GM08714 (cell line): ENCODE measurements around the gene SNAP91.
"Not testable (repeated sequence)": the region's sequence is repeated elsewhere in the genome, so short reads cannot be mapped to it uniquely, and the experiment has no call there.

Source experiments
- H3K4me3 ChIP-seq: fragments of 200-500 bp; sonication (Bioruptor generic); 2 replicates; pipeline ENCODE4 v1.5.1; 2014; ENCODE audit warnings: mild to moderate bottlenecking, low read length, inconsistent platforms
- ZNF274 ChIP-seq: IDR thresholded peaks from 2 replicates; pipeline ENCODE4 v1.6.1; 2012; ENCODE audit warnings: mild to moderate bottlenecking, low read depth, low read length

SNAP91 gene

GRCh38 chr6:83601119-83601518, 107.8 kb downstream of the SNAP91 start:
- TF ChIP-seq ZNF274: no peak

GRCh38 chr6:83600459-83600858, 108.4 kb downstream of the SNAP91 start:
- no peak overlapping the region for H3K4me3 ChIP-seq

More at GRCh38 chr6:83601119-83601518, 107.8 kb downstream of the SNAP91 start:
- H3K4me3 ChIP-seq: no peak overlapping the region

GRCh38 chr6:83597511-83597910, 111.4 kb downstream of the SNAP91 start:
- TF ChIP-seq ZNF274: no peak
- no peak overlapping the region for H3K4me3 ChIP-seq

More at GRCh38 chr6:83600459-83600858, 108.4 kb downstream of the SNAP91 start:
- TF ChIP-seq ZNF274: no peak

- TF ChIP-seq ZNF274: no peak
- no peak overlapping the region for H3K4me3 ChIP-seq
Observed at GRCh38 chr6:83597051-83597450, 111.8 kb downstream of the SNAP91 start.

- no peak for TF ChIP-seq ZNF274
Observed at GRCh38 chr6:83594941-83595340, 114.0 kb downstream of the SNAP91 start.

GRCh38 chr6:83593395-83593785, 115.5 kb downstream of the SNAP91 start:
- no peak overlapping the region for H3K4me3 ChIP-seq
- TF ChIP-seq ZNF274: no peak

More at GRCh38 chr6:83594941-83595340, 114.0 kb downstream of the SNAP91 start:
- H3K4me3 ChIP-seq: no peak overlapping the region

GRCh38 chr6:83592770-83593394, 116.0 kb downstream of the SNAP91 start:
- H3K4me3 ChIP-seq: no peak overlapping the region
- no peak for TF ChIP-seq ZNF274

GRCh38 chr6:83590416-83590815, 118.5 kb downstream of the SNAP91 start:
- TF ChIP-seq ZNF274: no peak
- no peak overlapping the region for H3K4me3 ChIP-seq

- no peak for TF ChIP-seq ZNF274
- no peak overlapping the region for H3K4me3 ChIP-seq
Observed at GRCh38 chr6:83589076-83589475, 119.8 kb downstream of the SNAP91 start.

- TF ChIP-seq ZNF274: no peak
- no peak overlapping the region for H3K4me3 ChIP-seq
Observed at GRCh38 chr6:83578057-83578456, 130.8 kb downstream of the SNAP91 start.

GRCh38 chr6:83574783-83575182, 134.1 kb downstream of the SNAP91 start:
- no peak overlapping the region for H3K4me3 ChIP-seq
- no peak for TF ChIP-seq ZNF274

- not testable (repeated sequence) for H3K4me3 ChIP-seq
Observed at GRCh38 chr6:83571663-83572185, 137.2 kb downstream of the SNAP91 start.

- TF ChIP-seq ZNF274: no peak
- no peak overlapping the region for H3K4me3 ChIP-seq
Observed at GRCh38 chr6:83558975-83559374, 149.9 kb downstream of the SNAP91 start.

- no peak for TF ChIP-seq ZNF274
- H3K4me3 ChIP-seq: no peak overlapping the region
Observed at GRCh38 chr6:83556871-83557270, 152.0 kb downstream of the SNAP91 start.

GRCh38 chr6:83551748-83552147, 157.2 kb downstream of the SNAP91 start:
- not testable (repeated sequence) for H3K4me3 ChIP-seq

GRCh38 chr6:83550482-83550881, 158.4 kb downstream of the SNAP91 start:
- not testable (repeated sequence) for H3K4me3 ChIP-seq

GRCh38 chr6:83546636-83547035, 162.3 kb downstream of the SNAP91 start:
- H3K4me3 ChIP-seq: no peak overlapping the region
- TF ChIP-seq ZNF274: no peak
